Right lobe of liver (tissue), 6 donors: ENCODE data around the gene CTAGE4. TPM values are rescaled to one million over a fixed set of nuclear protein-coding genes. Genes with fewer than 3 reads are reported as not detected.
"Not testable (repeated sequence)": the region's sequence is repeated elsewhere in the genome, so short reads cannot be mapped to it uniquely, and the experiment has no call there.

Experiments
- ATAC-seq, 4 donors: fragments of 200-7000 bp; cut with Tn5 transposase; one replicate each; pipeline ENCODE4 v1.9.1; 2020; ENCODE audit warnings: mild to moderate bottlenecking in 4 of 4, moderate library complexity in 4 of 4
- DNase-seq, 3 donors: peaks; one replicate each; pipeline ENCODE4 v3.0.0-alpha.2; 2020
- H3K27ac ChIP-seq, 3 donors: fragments of 200-600 bp; one replicate each; pipeline ENCODE4 v1.8.0; 2022
- H3K27me3 ChIP-seq, 2 donors: fragments of 200-600 bp; one replicate each; pipeline ENCODE4 v1.8.0; 2022
- H3K36me3 ChIP-seq, 4 donors: fragments of 200-600 bp; sonication (generic) in 1 of 4; one replicate each; pipeline versions ENCODE4 v1.5.1 to v1.8.0; 2017 to 2022; ENCODE audit warnings: control low read depth in 1 of 4
- H3K4me1 ChIP-seq, 4 donors: fragments of 200-600 bp; sonication (generic) in 1 of 4; one replicate each; pipeline versions ENCODE4 v1.5.1 to v1.8.0; 2017 to 2022; ENCODE audit warnings: control low read depth in 1 of 4
- H3K4me3 ChIP-seq, 3 donors: fragments of 200-600 bp; one replicate each; pipeline ENCODE4 v1.8.0; 2022
- H3K9me3 ChIP-seq, 4 donors: fragments of 200-600 bp; sonication (generic) in 1 of 4; one replicate each; pipeline versions ENCODE4 v1.5.1 to v1.8.0; 2017 to 2022; ENCODE audit warnings: control low read depth in 1 of 4
- POLR2A ChIP-seq: fragments of 450-650 bp; IDR thresholded peaks from one replicate; pipeline ENCODE4 v1.6.1; 2017; ENCODE audit warnings: antibody characterized with exemption, mild to moderate bottlenecking
- WGBS: methylation state at CpG from one replicate; pipeline ENCODE4 v1.1.6; 2018; ENCODE audit warnings: low coverage, low lambda C conversion rate; ENCODE audit not compliant: insufficient coverage; ENCODE audit errors: missing lambda C conversion rate; 5-methylcytosine and 5-hydroxymethylcytosine counted together
- intact Hi-C, 2 donors: fragments of 100-400 bp; cut with DNase I; formaldehyde crosslinking; loops; one replicate each; pipeline versions ENCODE4 v1.11.2 to v1.14.1; 2022
- total RNA-seq, 6 experiments: library from RNA; depleted of rRNA in 2 of 6; stranded (reverse); fragments of >200 nt in 2 of 6; fragmentation: NEBNext Ultra II Directional in 3 of 6; extraction: Animal tissue kit (Norgen Biotek cat#: 25700) in 3 of 6; gene quantifications; one replicate each; pipeline versions ENCODE4 v1.1.0 to v1.2.4, GENCODE V29; 2016 to 2023
- TF ChIP-seq, protein P1 (sequence below), 4 donors: fragments of 200-600 bp in 3 of 4; fragments of 450-650 bp in 1 of 4; IDR thresholded peaks; one replicate each; pipeline versions ENCODE4 v1.5.1 to v1.8.0; 2016 to 2022; ENCODE audit warnings: antibody characterized with exemption in 4 of 4, mild to moderate bottlenecking in 2 of 4
- donor health status: DM: no; HTN: yes; CAD: no.
- donor health status: DM: no; HTN: no; CAD: no.
- donor health status: DM: no; HTN: no; CAD: no.
- donor health status: DM: no; HTN: yes; CAD: no.
- donor health status: DM: no; HTN: yes; CAD: no.

Gene CTAGE4
- total RNA-seq, 6 experiments from 2014 or later = 2.1 to 4.5 (median 3.5) TPM

DNA sequence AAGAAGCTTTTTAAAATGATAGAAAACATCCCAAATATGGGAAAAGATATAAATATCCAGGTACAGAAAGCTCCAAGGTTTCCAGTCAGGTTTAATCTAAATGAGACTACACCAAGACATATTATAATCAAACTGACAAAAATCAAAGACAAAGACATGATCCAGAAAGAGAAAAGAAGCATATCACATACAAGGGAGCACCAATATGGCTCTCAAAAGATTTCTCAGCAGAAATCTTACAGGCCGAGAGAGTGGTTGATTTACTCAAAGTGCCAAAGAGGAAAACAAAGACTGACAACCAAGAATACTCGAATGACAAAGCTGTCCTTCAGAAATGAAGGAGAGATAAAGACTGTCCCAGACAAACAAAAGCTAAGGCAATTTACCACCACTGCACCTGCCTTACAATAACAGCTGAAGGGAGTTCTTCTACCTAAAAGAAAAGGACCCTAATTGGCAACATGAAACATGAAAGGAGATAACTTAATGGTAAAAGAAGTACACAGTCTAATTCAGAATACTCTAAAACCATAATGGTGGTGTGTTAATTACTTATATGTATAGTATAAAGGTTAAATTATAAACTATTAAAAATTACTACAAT is 34.9 kb upstream of the CTAGE4 start:
- ATAC-seq (no peak), DNase-seq (no peak)
- intact Hi-C loops = no loop called here
- H3K4me3 ChIP-seq = no peak overlapping the region
- H3K4me1 ChIP-seq = peaks cover 0 to 3% (median 0%) of the 10 kb centered on the region in 4 donors
- H3K27me3 ChIP-seq = no peaks in the 10 kb centered on the region
- WGBS = 70% methylated on average over 2 of the region's 2 CpGs
- peaks cover 0 to 9% (median 0%) of the 10 kb centered on the region in 4 donors for H3K9me3 ChIP-seq
- no peaks in the 10 kb centered on the region for H3K36me3 ChIP-seq
- H3K27ac ChIP-seq = no peak overlapping the region
- TF ChIP-seq, protein P1, sequence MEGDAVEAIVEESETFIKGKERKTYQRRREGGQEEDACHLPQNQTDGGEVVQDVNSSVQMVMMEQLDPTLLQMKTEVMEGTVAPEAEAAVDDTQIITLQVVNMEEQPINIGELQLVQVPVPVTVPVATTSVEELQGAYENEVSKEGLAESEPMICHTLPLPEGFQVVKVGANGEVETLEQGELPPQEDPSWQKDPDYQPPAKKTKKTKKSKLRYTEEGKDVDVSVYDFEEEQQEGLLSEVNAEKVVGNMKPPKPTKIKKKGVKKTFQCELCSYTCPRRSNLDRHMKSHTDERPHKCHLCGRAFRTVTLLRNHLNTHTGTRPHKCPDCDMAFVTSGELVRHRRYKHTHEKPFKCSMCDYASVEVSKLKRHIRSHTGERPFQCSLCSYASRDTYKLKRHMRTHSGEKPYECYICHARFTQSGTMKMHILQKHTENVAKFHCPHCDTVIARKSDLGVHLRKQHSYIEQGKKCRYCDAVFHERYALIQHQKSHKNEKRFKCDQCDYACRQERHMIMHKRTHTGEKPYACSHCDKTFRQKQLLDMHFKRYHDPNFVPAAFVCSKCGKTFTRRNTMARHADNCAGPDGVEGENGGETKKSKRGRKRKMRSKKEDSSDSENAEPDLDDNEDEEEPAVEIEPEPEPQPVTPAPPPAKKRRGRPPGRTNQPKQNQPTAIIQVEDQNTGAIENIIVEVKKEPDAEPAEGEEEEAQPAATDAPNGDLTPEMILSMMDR (IDR thresholded peaks at IDR 0.05) = no peak
- TF ChIP-seq POLR2A = no peak

- Histone ChIP-seq H3K27me3 (no peaks in the 10 kb centered on the region), H3K27ac (no peak overlapping the region), H3K36me3 (no peaks in the 10 kb centered on the region), H3K9me3 (no peaks in the 10 kb centered on the region), H3K4me3 (no peak overlapping the region), H3K4me1 (no peaks in the 10 kb centered on the region)
- intact Hi-C loops = no loop called here
- WGBS = 82% methylated on average over 1 of the region's 1 CpG
- no peak for ATAC-seq
- no peak for TF ChIP-seq POLR2A
- TF ChIP-seq, protein P1 (IDR thresholded peaks at IDR 0.05) = no peak
- DNase-seq = no peak
Observed at GRCh38 chr7:144158861-144159260, 24.4 kb upstream of the CTAGE4 start.

DNA sequence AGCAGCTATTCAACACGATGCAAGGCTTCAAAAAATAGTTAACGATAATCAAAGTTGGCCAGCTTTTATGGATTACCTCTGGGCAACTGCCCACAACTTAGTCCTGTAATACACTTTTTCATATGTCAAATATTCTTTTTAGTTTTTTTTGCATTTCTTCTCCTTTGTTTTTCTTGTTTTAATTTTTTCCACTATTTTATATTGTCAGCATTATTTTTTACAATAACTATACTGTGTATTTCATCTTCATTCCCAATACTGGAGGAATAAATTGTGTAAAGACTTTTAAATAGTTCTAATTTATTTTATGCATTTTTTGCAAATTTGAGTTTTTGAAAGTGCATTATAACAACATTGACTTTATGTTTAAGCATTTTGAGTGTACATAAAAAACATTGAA is 18.5 kb upstream of the CTAGE4 start:
- Histone ChIP-seq H3K9me3 (no peaks in the 10 kb centered on the region), H3K4me1 (no peaks in the 10 kb centered on the region), H3K4me3 (no peak overlapping the region), H3K27ac (no peak overlapping the region), H3K27me3 (no peaks in the 10 kb centered on the region), H3K36me3 (no peaks in the 10 kb centered on the region)
- TF ChIP-seq, protein P1 (IDR thresholded peaks at IDR 0.05) = no peak
- TF ChIP-seq POLR2A = no peak
- intact Hi-C loops = no loop called here
- ATAC-seq (no peak), DNase-seq (no peak)
- WGBS = 70% methylated on average over 2 of the region's 2 CpGs

GRCh38 chr7:144171594-144172350 is 11.5 kb upstream of the CTAGE4 start:
- DNase-seq, ATAC-seq, intact Hi-C loops, H3K27ac ChIP-seq, H3K27me3 ChIP-seq, H3K4me3 ChIP-seq, H3K4me1 ChIP-seq, H3K36me3 ChIP-seq, H3K9me3 ChIP-seq: not testable (repeated sequence)
- WGBS = 63% methylated on average over 3 of the region's 4 CpGs

GRCh38 chr7:144174613-144175012 is 8.7 kb upstream of the CTAGE4 start:
- Histone ChIP-seq H3K4me3 (no peak overlapping the region), H3K27ac (no peak overlapping the region), H3K4me1 (no peaks in the 10 kb centered on the region), H3K27me3 (no peaks in the 10 kb centered on the region), H3K36me3 (no peaks in the 10 kb centered on the region), H3K9me3 (no peaks in the 10 kb centered on the region)
- WGBS = 82% methylated on average over 5 of the region's 5 CpGs
- intact Hi-C loops = no loop called here
- DNase-seq (no peak), ATAC-seq (no peak)
- no peak for TF ChIP-seq POLR2A
